Right lobe of liver (tissue), 6 donors: ENCODE measurements around the gene PDCD4. TPM values are rescaled to one million over a fixed set of nuclear protein-coding genes. Genes with fewer than 3 reads are reported as not detected.

Source experiments
- ATAC-seq, 4 donors: fragments of 200-7000 bp; cut with Tn5 transposase; one replicate each; pipeline ENCODE4 v1.9.1; 2020; ENCODE audit warnings: mild to moderate bottlenecking in 4 of 4, moderate library complexity in 4 of 4
- DNase-seq, 3 donors: peaks; one replicate each; pipeline ENCODE4 v3.0.0-alpha.2; 2020
- H3K27ac ChIP-seq, 3 donors: fragments of 200-600 bp; one replicate each; pipeline ENCODE4 v1.8.0; 2022
- H3K27me3 ChIP-seq, 2 donors: fragments of 200-600 bp; one replicate each; pipeline ENCODE4 v1.8.0; 2022
- H3K36me3 ChIP-seq, 4 donors: fragments of 200-600 bp; sonication (generic) in 1 of 4; one replicate each; pipeline versions ENCODE4 v1.5.1 to v1.8.0; 2017 to 2022; ENCODE audit warnings: control low read depth in 1 of 4
- H3K4me1 ChIP-seq, 4 donors: fragments of 200-600 bp; sonication (generic) in 1 of 4; one replicate each; pipeline versions ENCODE4 v1.5.1 to v1.8.0; 2017 to 2022; ENCODE audit warnings: control low read depth in 1 of 4
- H3K4me3 ChIP-seq, 3 donors: fragments of 200-600 bp; one replicate each; pipeline ENCODE4 v1.8.0; 2022
- H3K9me3 ChIP-seq, 4 donors: fragments of 200-600 bp; sonication (generic) in 1 of 4; one replicate each; pipeline versions ENCODE4 v1.5.1 to v1.8.0; 2017 to 2022; ENCODE audit warnings: control low read depth in 1 of 4
- POLR2A ChIP-seq: fragments of 450-650 bp; IDR thresholded peaks from one replicate; pipeline ENCODE4 v1.6.1; 2017; ENCODE audit warnings: antibody characterized with exemption, mild to moderate bottlenecking
- WGBS: methylation state at CpG from one replicate; pipeline ENCODE4 v1.1.6; 2018; ENCODE audit warnings: low coverage, low lambda C conversion rate; ENCODE audit not compliant: insufficient coverage; ENCODE audit errors: missing lambda C conversion rate; 5-methylcytosine and 5-hydroxymethylcytosine counted together
- intact Hi-C, 2 donors: fragments of 100-400 bp; cut with DNase I; formaldehyde crosslinking; loops; one replicate each; pipeline versions ENCODE4 v1.11.2 to v1.14.1; 2022
- total RNA-seq, 6 experiments: library from RNA; depleted of rRNA in 2 of 6; stranded (reverse); fragments of >200 nt in 2 of 6; fragmentation: NEBNext Ultra II Directional in 3 of 6; extraction: Animal tissue kit (Norgen Biotek cat#: 25700) in 3 of 6; gene quantifications; one replicate each; pipeline versions ENCODE4 v1.1.0 to v1.2.4, GENCODE V29; 2016 to 2023
- TF ChIP-seq, protein P1 (sequence below), 4 donors: fragments of 200-600 bp in 3 of 4; fragments of 450-650 bp in 1 of 4; IDR thresholded peaks; one replicate each; pipeline versions ENCODE4 v1.5.1 to v1.8.0; 2016 to 2022; ENCODE audit warnings: antibody characterized with exemption in 4 of 4, mild to moderate bottlenecking in 2 of 4
- donor health status: DM: no; HTN: yes; CAD: no.
- donor health status: DM: no; HTN: no; CAD: no.
- donor health status: DM: no; HTN: no; CAD: no.
- donor health status: DM: no; HTN: yes; CAD: no.
- donor health status: DM: no; HTN: yes; CAD: no.

PDCD4 gene
- total RNA-seq, 6 experiments from 2014 or later: 10.8 to 105 (median 32.5) TPM

DNA sequence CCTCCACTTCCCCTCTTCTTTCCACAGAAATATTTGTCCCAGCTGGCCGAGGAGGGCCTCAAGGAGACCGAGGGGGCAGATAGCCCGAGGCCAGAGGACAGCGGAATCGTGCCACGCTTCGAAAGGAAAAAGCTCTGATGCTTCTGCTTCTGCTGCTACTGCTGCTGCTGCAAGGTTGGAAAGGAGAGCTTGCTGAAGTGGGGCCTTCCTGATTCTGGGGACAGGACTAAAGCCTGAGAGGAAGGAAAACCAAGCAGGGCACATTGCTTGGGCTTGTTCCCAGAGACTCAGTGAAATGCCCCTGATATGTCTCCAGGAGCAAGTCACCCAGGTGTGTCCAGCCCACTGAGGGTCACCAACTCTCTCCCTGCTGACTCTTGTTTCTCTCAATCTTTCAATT lies 35.9 kb upstream of the PDCD4 start:
- Histone ChIP-seq H3K4me3 (no peak overlapping the region), H3K27me3 (no peaks in the 10 kb centered on the region), H3K4me1 (peaks cover 0 to 9% (median 3%) of the 10 kb centered on the region in 4 donors), H3K27ac (no peak overlapping the region), H3K9me3 (no peaks in the 10 kb centered on the region), H3K36me3 (no peaks in the 10 kb centered on the region)
- TF ChIP-seq, protein P1, sequence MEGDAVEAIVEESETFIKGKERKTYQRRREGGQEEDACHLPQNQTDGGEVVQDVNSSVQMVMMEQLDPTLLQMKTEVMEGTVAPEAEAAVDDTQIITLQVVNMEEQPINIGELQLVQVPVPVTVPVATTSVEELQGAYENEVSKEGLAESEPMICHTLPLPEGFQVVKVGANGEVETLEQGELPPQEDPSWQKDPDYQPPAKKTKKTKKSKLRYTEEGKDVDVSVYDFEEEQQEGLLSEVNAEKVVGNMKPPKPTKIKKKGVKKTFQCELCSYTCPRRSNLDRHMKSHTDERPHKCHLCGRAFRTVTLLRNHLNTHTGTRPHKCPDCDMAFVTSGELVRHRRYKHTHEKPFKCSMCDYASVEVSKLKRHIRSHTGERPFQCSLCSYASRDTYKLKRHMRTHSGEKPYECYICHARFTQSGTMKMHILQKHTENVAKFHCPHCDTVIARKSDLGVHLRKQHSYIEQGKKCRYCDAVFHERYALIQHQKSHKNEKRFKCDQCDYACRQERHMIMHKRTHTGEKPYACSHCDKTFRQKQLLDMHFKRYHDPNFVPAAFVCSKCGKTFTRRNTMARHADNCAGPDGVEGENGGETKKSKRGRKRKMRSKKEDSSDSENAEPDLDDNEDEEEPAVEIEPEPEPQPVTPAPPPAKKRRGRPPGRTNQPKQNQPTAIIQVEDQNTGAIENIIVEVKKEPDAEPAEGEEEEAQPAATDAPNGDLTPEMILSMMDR (IDR thresholded peaks at IDR 0.05): no peak
- DNase-seq: no peak
- intact Hi-C loops: no loop called here
- no peak for ATAC-seq
- 90% methylated on average over 6 of the region's 7 CpGs for whole genome bisulfite sequencing

DNA sequence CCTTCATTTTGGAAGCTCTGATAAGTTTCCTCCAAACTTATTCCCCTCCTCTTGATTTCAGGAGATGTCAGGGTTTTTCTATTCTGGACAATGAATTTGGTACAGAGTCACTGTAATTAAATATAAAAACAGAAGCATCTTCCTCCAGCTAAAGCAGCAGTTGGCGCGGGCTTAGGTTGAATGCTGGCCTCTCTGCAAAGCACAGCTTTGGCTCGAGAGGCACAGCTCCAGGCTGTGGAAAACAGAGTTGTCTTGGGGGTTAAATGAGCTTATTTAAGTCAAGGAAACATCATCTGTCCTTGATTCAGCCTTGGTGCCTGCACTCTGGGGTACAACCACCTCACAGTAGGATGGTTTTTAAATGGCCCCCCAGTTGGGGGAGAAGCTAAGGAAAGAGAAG lies 35.0 kb upstream of the PDCD4 start:
- whole genome bisulfite sequencing: 82% methylated on average over 3 of the region's 3 CpGs
- Histone ChIP-seq H3K4me3 (no peak overlapping the region), H3K27ac (no peak overlapping the region), H3K9me3 (no peaks in the 10 kb centered on the region), H3K27me3 (no peaks in the 10 kb centered on the region), H3K36me3 (no peaks in the 10 kb centered on the region), H3K4me1 (peaks cover 0 to 14% (median 6%) of the 10 kb centered on the region in 4 donors)
- no peak for DNase-seq
- intact Hi-C loops: no loop called here
- no peak for ATAC-seq
- no peak for TF ChIP-seq POLR2A
- TF ChIP-seq, protein P1 (IDR thresholded peaks at IDR 0.05): no peak

- no peak for DNase-seq
- WGBS: 82% methylated on average over 2 of the region's 2 CpGs
- peak; percentile 8 to 71 (median 22) for ATAC-seq
- Histone ChIP-seq H3K9me3 (no peaks in the 10 kb centered on the region), H3K4me1 (peaks cover 0 to 16% (median 6%) of the 10 kb centered on the region in 4 donors), H3K27me3 (no peaks in the 10 kb centered on the region), H3K27ac (no peak overlapping the region), H3K36me3 (no peaks in the 10 kb centered on the region), H3K4me3 (no peak overlapping the region)
- TF ChIP-seq POLR2A: no peak
- TF ChIP-seq, protein P1 (IDR thresholded peaks at IDR 0.05): no peak
- intact Hi-C loops: no loop called here
Observed at GRCh38 chr10:110837418-110838171, 34.1 kb upstream of the PDCD4 start.

DNA sequence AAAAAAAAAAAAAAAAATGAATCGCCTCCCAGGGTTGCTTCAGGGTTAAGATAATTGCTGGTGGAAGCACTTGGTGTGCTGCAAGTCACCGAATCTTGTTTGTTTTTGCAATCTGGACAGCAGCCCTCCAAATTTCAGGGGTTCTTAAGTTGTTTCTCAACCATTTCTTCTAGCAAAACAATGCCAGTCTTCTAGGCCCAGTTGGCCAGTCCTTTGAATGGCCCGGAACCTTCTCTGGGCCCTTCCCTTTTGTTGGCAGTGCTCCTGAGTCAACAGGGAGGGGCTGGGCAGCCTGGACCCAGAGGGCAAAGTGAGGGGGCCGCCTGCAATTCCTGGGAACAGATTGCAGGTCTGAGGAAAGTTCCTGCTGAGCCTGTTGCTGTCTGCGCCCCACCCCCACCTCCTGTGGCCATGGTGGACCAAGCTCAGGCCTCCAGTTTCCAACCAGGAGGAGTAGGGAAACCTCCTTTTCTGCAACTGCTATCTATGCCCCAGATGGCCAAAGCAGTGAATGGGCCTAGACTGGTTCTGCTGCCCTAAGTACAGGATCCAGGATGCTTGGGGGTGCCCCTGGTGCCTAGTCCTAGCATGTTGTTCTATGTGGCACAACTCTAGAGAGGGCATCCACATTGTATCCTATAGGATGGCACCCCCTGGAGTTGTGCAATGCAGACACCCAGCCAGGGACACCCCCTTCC lies 31.4 kb upstream of the PDCD4 start:
- intact Hi-C loops: no loop called here
- H3K36me3 ChIP-seq: no peaks in the 10 kb centered on the region
- H3K27ac ChIP-seq: peak overlapping the region in 1 of 3 donors; percentile 33
- 58% methylated on average over 3 of the region's 5 CpGs for WGBS
- no peaks in the 10 kb centered on the region for H3K27me3 ChIP-seq
- no peaks in the 10 kb centered on the region for H3K9me3 ChIP-seq
- peak; percentile 44 to 72 (median 58) for ATAC-seq
- peak; percentile 64 to 82 (median 81) for DNase-seq
- no peak for TF ChIP-seq POLR2A
- TF ChIP-seq, protein P1 (IDR thresholded peaks at IDR 0.05): no peak
- no peak overlapping the region for H3K4me3 ChIP-seq
- H3K4me1 ChIP-seq: peaks cover 0 to 42% (median 15%) of the 10 kb centered on the region in 4 donors
